Stimulated activated naive CD8-positive, alpha-beta T cell treated with anti-CD3 and anti-CD28 coated beads, Interleukin-15, Interleukin-2, amounts not matched to agents 100 ng/mL and 50 ng/mL, for 24 hours (primary cell): ENCODE measurements around the gene PLA2G4B.

Experiments
- H3K27ac Mint-ChIP-seq: one replicate; pipeline ENCODE4 v1.8.0; 2021; ENCODE audit warnings: mild to moderate bottlenecking, mixed read lengths
- H3K27me3 Mint-ChIP-seq: one replicate; pipeline ENCODE4 v1.8.0; 2021; ENCODE audit warnings: mixed read lengths
- H3K36me3 Mint-ChIP-seq: one replicate; pipeline ENCODE4 v1.8.0; 2021; ENCODE audit warnings: low read depth, mixed read lengths
- H3K4me1 Mint-ChIP-seq: one replicate; pipeline ENCODE4 v1.8.0; 2021; ENCODE audit warnings: low read depth, mixed read lengths
- H3K4me3 Mint-ChIP-seq: one replicate; pipeline ENCODE4 v1.8.0; 2021; ENCODE audit warnings: mild to moderate bottlenecking, mixed read lengths
- H3K9me3 Mint-ChIP-seq: one replicate; pipeline ENCODE4 v1.8.0; 2021; ENCODE audit warnings: mixed read lengths

PLA2G4B gene

GRCh38 chr15:41817327-41817726 lies 21.3 kb upstream of the PLA2G4B start:
- no peaks in the 10 kb centered on the region for H3K27me3 Mint-ChIP-seq
- no peak overlapping the region for H3K27ac Mint-ChIP-seq
- H3K9me3 Mint-ChIP-seq, result no peaks in the 10 kb centered on the region
- no peak overlapping the region for H3K4me3 Mint-ChIP-seq
- H3K36me3 Mint-ChIP-seq, result peaks cover 35% of the 10 kb centered on the region
- no peaks in the 10 kb centered on the region for H3K4me1 Mint-ChIP-seq

- no peaks in the 10 kb centered on the region for H3K4me1 Mint-ChIP-seq
- H3K4me3 Mint-ChIP-seq, result no peak overlapping the region
- no peaks in the 10 kb centered on the region for H3K9me3 Mint-ChIP-seq
- no peak overlapping the region for H3K27ac Mint-ChIP-seq
- peaks cover 35% of the 10 kb centered on the region for H3K36me3 Mint-ChIP-seq
- no peaks in the 10 kb centered on the region for H3K27me3 Mint-ChIP-seq
These were observed 20.9 kb upstream of the PLA2G4B start for GRCh38 chr15:41817781-41818180.

GRCh38 chr15:41819455-41820050 lies 19.1 kb upstream of the PLA2G4B start:
- Mint-ChIP-seq H3K27me3 (no peaks in the 10 kb centered on the region), H3K4me1 (no peaks in the 10 kb centered on the region), H3K9me3 (no peaks in the 10 kb centered on the region), H3K4me3 (no peak overlapping the region), H3K27ac (no peak overlapping the region), H3K36me3 (peaks cover 33% of the 10 kb centered on the region)

- no peak overlapping the region for H3K27ac Mint-ChIP-seq
- H3K36me3 Mint-ChIP-seq, result peaks cover 27% of the 10 kb centered on the region
- no peaks in the 10 kb centered on the region for H3K9me3 Mint-ChIP-seq
- H3K27me3 Mint-ChIP-seq, result no peaks in the 10 kb centered on the region
- H3K4me1 Mint-ChIP-seq, result no peaks in the 10 kb centered on the region
- H3K4me3 Mint-ChIP-seq, result no peak overlapping the region
These were observed 17.7 kb upstream of the PLA2G4B start for GRCh38 chr15:41820791-41821423.

GRCh38 chr15:41821831-41822230 lies 16.8 kb upstream of the PLA2G4B start:
- H3K9me3 Mint-ChIP-seq, result no peaks in the 10 kb centered on the region
- no peak overlapping the region for H3K4me3 Mint-ChIP-seq
- H3K36me3 Mint-ChIP-seq, result peaks cover 25% of the 10 kb centered on the region
- no peaks in the 10 kb centered on the region for H3K27me3 Mint-ChIP-seq
- no peak overlapping the region for H3K27ac Mint-ChIP-seq
- no peaks in the 10 kb centered on the region for H3K4me1 Mint-ChIP-seq

GRCh38 chr15:41822471-41822870 lies 16.2 kb upstream of the PLA2G4B start:
- H3K9me3 Mint-ChIP-seq, result no peaks in the 10 kb centered on the region
- H3K27me3 Mint-ChIP-seq, result no peaks in the 10 kb centered on the region
- peaks cover under 1% of the 10 kb centered on the region for H3K4me1 Mint-ChIP-seq
- no peak overlapping the region for H3K27ac Mint-ChIP-seq
- H3K4me3 Mint-ChIP-seq, result no peak overlapping the region
- H3K36me3 Mint-ChIP-seq, result peaks cover 25% of the 10 kb centered on the region

GRCh38 chr15:41822957-41823356 lies 15.7 kb upstream of the PLA2G4B start:
- Mint-ChIP-seq H3K9me3 (no peaks in the 10 kb centered on the region), H3K36me3 (peaks cover 21% of the 10 kb centered on the region), H3K27me3 (no peaks in the 10 kb centered on the region), H3K4me1 (peaks cover 4% of the 10 kb centered on the region), H3K27ac (no peak overlapping the region), H3K4me3 (no peak overlapping the region)

GRCh38 chr15:41823502-41823901 lies 15.1 kb upstream of the PLA2G4B start:
- Mint-ChIP-seq H3K27me3 (no peaks in the 10 kb centered on the region), H3K9me3 (no peaks in the 10 kb centered on the region), H3K4me1 (peaks cover 6% of the 10 kb centered on the region), H3K27ac (no peak overlapping the region), H3K4me3 (no peak overlapping the region), H3K36me3 (peaks cover 17% of the 10 kb centered on the region)

GRCh38 chr15:41824062-41824745 lies 14.4 kb upstream of the PLA2G4B start:
- Mint-ChIP-seq H3K4me1 (peaks cover 13% of the 10 kb centered on the region), H3K36me3 (peaks cover 13% of the 10 kb centered on the region), H3K9me3 (no peaks in the 10 kb centered on the region), H3K27ac (no peak overlapping the region), H3K4me3 (no peak overlapping the region), H3K27me3 (no peaks in the 10 kb centered on the region)

- Mint-ChIP-seq H3K4me1 (peaks cover 13% of the 10 kb centered on the region), H3K27ac (no peak overlapping the region), H3K36me3 (peaks cover 10% of the 10 kb centered on the region), H3K27me3 (no peaks in the 10 kb centered on the region), H3K9me3 (no peaks in the 10 kb centered on the region), H3K4me3 (no peak overlapping the region)
These were observed 13.5 kb upstream of the PLA2G4B start for GRCh38 chr15:41825145-41825544.

- no peaks in the 10 kb centered on the region for H3K27me3 Mint-ChIP-seq
- no peaks in the 10 kb centered on the region for H3K9me3 Mint-ChIP-seq
- no peak overlapping the region for H3K4me3 Mint-ChIP-seq
- no peak overlapping the region for H3K27ac Mint-ChIP-seq
- peaks cover 10% of the 10 kb centered on the region for H3K36me3 Mint-ChIP-seq
- peaks cover 16% of the 10 kb centered on the region for H3K4me1 Mint-ChIP-seq
These were observed 12.8 kb upstream of the PLA2G4B start for GRCh38 chr15:41825572-41826535.

GRCh38 chr15:41827290-41827879 lies 11.3 kb upstream of the PLA2G4B start:
- H3K27ac Mint-ChIP-seq, result peak overlapping the region; percentile 87
- no peaks in the 10 kb centered on the region for H3K27me3 Mint-ChIP-seq
- peaks cover 5% of the 10 kb centered on the region for H3K36me3 Mint-ChIP-seq
- no peaks in the 10 kb centered on the region for H3K9me3 Mint-ChIP-seq
- peak overlapping the region; percentile 86 for H3K4me3 Mint-ChIP-seq
- peaks cover 31% of the 10 kb centered on the region for H3K4me1 Mint-ChIP-seq

GRCh38 chr15:41827880-41828806 lies 10.5 kb upstream of the PLA2G4B start, which contains the start of gene JMJD7:
TSS of gene JMJD7 (plus strand) at chr15:41828092. CDS start at chr15:41828125, 33 bp downstream.
- Mint-ChIP-seq H3K36me3 (peaks cover 5% of the 10 kb centered on the region), H3K27me3 (no peaks in the 10 kb centered on the region), H3K4me3 (peak within 1 kb of the TSS; percentile 86), H3K27ac (peak within 1 kb of the TSS; percentile 87), H3K9me3 (no peaks in the 10 kb centered on the region), H3K4me1 (peaks cover 39% of the 10 kb centered on the region)
